Left colon (tissue), 2 donors: ENCODE results near the gene ARMS2. TPM values are rescaled to one million over a fixed set of nuclear protein-coding genes. Genes with fewer than 3 reads are reported as not detected.

ENCODE experiments used
- ATAC-seq: fragments of 200-7000 bp; cut with Tn5 transposase; one replicate; pipeline ENCODE4 v1.9.1; 2020; ENCODE audit warnings: mild to moderate bottlenecking, moderate library complexity
- DNase-seq, 2 donors: peaks; one replicate each; pipeline ENCODE4 v3.0.0-alpha.2; 2020
- intact Hi-C, 2 donors: fragments of 100-400 bp; cut with DNase I in 1 of 2; cut with micrococcal nuclease in 1 of 2; formaldehyde crosslinking; loops; one replicate each; pipeline versions ENCODE4 v1.11.2 to v1.14.0; 2022; cut with DNase I, micrococcal nuclease
- total RNA-seq, 2 donors: library from RNA; stranded (reverse); fragmentation: NEBNext Ultra II Directional; extraction: Animal tissue kit (Norgen Biotek cat#: 25700); gene quantifications; one replicate each; pipeline ENCODE4 v1.2.1, GENCODE V29; 2021
- donor health status: DM: no; HTN: no; CAD: no.
- donor health status: DM: yes; HTN: yes; CAD: no.

Gene ARMS2
- total RNA-seq, 2 donors from 2014 or later, result not detected

GRCh38 chr10:122448600-122448999, 5.9 kb upstream of the ARMS2 start:
- DNase-seq (no peak), ATAC-seq (no peak)
- intact Hi-C loops, result no loop called here

GRCh38 chr10:122449153-122449552, 5.3 kb upstream of the ARMS2 start:
- ATAC-seq (peak; percentile 66), DNase-seq (no peak)
- intact Hi-C loops, result no loop called here

DNA sequence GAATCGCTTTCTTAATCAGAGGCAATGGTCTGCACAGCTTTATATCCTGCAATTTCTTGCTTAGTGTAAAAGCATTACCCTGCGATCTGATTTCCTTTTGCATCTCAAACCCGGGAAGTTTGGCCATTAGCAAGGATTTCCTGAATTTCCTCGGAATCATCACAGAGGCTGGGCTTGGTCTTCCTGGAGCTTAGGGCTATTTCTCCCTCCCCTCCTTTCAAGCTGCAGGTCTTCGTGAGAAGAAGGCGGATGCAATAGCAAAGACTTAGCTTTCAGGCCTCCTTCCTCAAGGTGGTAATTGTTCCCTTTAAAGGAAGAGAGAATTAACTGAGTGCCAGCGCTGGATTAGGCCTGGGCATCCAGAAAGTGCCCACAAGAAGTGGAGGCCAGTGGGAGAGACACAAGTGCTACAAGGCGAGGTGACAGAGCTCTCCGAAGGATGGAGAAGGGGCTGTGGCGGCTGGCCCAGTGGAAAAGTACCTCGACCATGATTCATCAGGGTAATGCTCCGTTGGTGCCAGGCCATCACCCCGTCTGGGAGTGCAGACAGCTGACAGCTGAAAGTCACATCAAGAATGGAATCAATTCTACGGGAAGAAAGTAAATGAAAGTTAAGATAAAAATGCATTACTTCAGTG, 4.0 kb upstream of the ARMS2 start:
- ATAC-seq (no peak), DNase-seq (no peak)
- intact Hi-C loops, result no loop called here

DNA sequence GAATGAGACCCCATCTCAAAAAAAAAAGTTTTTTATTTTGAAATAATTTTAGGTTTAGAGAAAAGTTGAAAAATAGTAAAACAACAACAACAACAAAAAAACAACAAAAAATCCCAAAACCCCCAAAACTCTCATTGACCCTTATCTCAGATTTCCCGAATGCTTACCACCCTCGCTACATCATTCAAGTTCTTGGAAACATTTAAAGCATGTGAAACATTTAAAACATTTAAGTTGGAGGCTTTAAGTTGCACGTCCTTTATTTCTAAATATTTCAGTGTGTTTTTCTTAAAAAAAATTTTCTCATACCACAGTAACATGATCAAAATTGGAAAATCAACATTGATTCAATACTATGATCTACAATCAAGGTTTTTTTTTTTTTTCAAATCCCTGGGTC, 382 bp upstream of the ARMS2 start:
- no peak for DNase-seq
- intact Hi-C loops, result no loop called here
- ATAC-seq, result no peak

GRCh38 chr10:122455376-122456079, 1.1 kb downstream of the ARMS2 start:
- ATAC-seq (no peak), DNase-seq (no peak)
- intact Hi-C loops, result no loop called here

GRCh38 chr10:122457934-122458333, 3.5 kb downstream of the ARMS2 start:
- intact Hi-C loops, result no loop called here
- ATAC-seq, result no peak
- no peak for DNase-seq

- intact Hi-C loops, result no loop called here
Measured at GRCh38 chr10:122458693-122459092, 4.2 kb downstream of the ARMS2 start.

DNA sequence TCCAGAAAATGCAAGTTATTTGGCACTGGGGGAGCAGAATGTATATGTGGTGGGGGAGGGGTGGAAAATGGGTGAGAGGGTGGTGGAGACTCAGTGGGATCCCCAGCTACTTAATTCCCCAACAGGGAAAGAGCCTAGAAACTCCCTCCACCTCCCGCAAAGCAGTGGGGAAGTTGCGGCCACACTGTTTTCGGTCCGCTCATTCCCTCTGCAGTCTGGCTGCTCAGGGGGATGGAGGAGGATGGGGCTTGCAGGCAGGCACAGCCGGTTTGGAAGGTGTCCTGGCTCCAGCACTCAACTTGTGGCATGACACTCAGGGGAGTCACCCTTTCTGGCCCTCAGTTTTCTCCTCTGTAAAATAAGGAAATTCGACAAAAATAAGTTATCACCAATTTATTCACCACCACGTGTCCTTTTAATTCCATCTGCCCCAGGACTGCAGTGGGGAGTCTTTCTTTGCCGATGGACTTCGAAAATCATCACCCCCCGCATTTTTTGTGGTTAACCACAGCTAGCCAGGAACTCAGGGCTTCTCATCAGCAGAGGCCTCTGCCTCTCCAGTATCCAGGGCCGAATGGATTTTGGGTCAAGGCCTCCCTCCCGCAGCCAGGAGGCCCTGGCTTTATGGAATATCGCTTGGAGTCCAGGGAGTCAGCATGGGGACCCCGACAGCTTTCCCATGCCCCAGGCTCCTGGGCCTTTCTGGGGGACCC, 5.3 kb downstream of the ARMS2 start:
- intact Hi-C loops, result no loop called here
- ATAC-seq (no peak), DNase-seq (no peak)

More at GRCh38 chr10:122458693-122459092, 4.2 kb downstream of the ARMS2 start:
- DNase-seq, result no peak
- ATAC-seq, result no peak

DNA sequence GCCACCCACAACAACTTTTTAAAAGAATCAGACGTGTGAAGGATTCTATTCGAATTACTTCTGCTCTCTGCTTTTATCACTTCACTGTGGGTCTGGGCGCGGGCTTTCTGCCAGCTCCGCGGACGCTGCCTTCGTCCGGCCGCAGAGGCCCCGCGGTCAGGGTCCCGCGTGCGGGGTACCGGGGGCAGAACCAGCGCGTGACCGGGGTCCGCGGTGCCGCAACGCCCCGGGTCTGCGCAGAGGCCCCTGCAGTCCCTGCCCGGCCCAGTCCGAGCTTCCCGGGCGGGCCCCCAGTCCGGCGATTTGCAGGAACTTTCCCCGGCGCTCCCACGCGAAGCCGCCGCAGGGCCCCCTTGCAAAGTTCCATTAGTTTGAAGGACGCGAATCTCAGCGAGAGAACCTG, 6.4 kb downstream of the ARMS2 start:
- intact Hi-C loops, result no loop called here
- ATAC-seq, result no peak

DNA sequence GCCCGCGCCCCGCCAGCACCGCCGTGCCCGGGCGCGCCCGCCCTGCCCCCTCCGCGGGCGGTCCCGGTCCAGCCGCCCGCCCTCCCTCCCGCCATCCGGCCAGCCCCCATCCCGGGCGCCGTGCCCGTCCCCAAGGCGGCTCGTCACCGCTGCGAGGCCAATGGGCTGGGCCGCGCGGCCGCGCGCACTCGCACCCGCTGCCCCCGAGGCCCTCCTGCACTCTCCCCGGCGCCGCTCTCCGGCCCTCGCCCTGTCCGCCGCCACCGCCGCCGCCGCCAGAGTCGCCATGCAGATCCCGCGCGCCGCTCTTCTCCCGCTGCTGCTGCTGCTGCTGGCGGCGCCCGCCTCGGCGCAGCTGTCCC, 6.9 kb downstream of the ARMS2 start, which contains the start of gene HTRA1:
Gene HTRA1, plus strand, starts transcription at position 187 of the 362 bp plus-strand sequence. Its CDS starts 100 bp downstream, at position 287.
- intact Hi-C loops, result no loop called here
- ATAC-seq, result peak; percentile 66

More for the DNA sequence above, 6.4 kb downstream of the ARMS2 start:
- no peak for DNase-seq

GRCh38 chr10:122461729-122462532, 7.5 kb downstream of the ARMS2 start:
- DNase-seq (peak in 1 of 2 donors; percentile 47), ATAC-seq (peak; percentile 72)
- intact Hi-C loops, result no loop called here

More for the DNA sequence above, 6.9 kb downstream of the ARMS2 start, which contains the start of gene HTRA1:
- peak; percentile 43 to 51 for DNase-seq

GRCh38 chr10:122462533-122463465, 8.3 kb downstream of the ARMS2 start:
- intact Hi-C loops, result no loop called here
- DNase-seq, result peak in 1 of 2 donors; percentile 31
- peak; percentile 10 for ATAC-seq

DNA sequence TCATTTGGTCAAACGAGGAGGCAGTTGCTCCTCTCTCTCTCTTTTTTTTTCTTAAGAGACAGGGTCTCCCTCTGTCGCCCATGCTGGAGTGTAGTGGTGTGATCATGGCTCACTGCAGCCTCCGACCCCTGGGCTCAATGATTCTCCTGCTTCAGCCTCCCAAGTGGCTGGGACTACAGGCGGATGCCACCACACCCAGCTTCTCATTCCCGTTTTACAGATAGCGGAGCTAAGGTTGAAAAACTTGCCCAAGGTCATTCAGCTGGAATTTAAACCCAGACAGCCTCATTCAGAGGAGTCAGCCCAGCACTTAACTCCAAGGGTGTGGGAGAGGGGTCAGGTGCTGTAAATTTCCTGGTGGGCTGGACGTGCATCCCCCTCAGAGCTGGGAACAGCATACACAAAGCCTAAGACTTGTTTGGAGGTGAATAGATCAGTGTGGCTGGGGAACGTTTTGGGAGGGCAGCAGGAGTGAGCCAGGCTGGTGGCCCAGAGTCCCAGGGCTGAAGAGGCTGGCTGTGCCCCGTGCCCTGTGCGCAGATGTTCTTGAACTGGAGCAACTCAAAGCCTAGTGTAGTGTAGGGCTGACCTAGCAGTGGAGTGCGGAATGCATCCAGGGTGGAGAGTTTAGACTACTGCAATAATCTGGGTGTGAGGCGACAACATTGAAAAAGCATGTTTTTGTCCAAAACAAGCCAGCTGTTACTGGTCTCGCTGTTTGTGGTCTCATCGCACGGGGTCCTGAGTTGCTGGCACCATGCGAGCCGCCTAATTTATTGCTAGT, 9.2 kb downstream of the ARMS2 start:
- no peak for ATAC-seq
- DNase-seq, result no peak
- intact Hi-C loops, result no loop called here

DNA sequence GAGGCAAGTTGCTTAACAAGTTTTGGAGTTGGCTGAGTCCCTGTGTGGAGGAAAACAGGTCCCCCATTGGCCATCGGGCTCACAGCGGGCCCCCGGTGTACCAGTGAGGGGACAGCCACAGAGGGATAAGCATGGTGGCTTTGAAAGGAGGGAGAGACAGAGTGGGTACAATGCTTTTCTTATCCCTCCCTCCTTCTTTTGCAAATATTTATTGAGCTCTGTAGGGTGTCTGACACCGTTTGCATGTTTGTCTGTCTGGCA, 9.7 kb downstream of the ARMS2 start:
- no peak for DNase-seq
- no peak for ATAC-seq
- intact Hi-C loops, result no loop called here

- intact Hi-C loops, result no loop called here
- ATAC-seq (no peak), DNase-seq (no peak)
Measured at GRCh38 chr10:122464586-122464985, 10.1 kb downstream of the ARMS2 start.

DNA sequence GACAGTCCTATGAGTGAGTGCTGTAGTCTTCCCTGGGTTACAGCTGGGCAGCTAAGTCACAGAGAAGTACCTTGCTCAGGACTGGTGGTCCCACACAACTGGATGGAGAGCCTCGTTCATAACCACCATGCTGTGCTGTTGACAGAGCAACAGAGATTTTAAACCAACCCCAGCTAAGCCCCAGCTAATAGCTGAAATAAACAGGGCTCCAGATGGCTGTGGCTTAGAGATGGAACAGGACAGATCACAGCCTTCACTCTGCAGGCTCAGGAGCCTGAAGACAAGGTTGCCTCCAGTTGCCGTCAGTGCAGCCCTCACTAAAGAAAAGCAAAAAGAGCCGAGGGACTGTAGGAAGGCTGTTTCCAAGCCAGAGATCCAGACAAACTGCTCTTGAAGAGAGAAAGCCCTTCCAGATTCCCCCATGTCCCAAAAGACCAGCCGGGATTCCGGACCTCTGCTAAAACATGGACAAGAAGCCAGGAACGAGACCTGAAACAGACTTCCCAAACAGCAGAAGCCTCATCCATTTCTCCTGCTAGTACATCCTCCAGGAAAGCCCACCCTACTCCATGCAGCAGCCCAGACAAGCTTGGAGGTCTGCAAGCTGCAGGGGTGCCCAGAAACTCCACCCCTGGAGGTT, 11.1 kb downstream of the ARMS2 start:
- no peak for ATAC-seq
- intact Hi-C loops, result no loop called here
- no peak for DNase-seq

- DNase-seq (no peak), ATAC-seq (no peak)
- intact Hi-C loops, result no loop called here
Measured at GRCh38 chr10:122466951-122467381, 12.5 kb downstream of the ARMS2 start.
